HG03432 (cell line): ENCODE results near the gene RBM15.

Experiments
- ATAC-seq: cut with Tn5 transposase; IDR thresholded peaks from one replicate; pipeline ENCODE4 v1.9.1; 2021; ENCODE audit warnings: mild to moderate bottlenecking, moderate library complexity; ENCODE audit not compliant: unreplicated experiment

RBM15 gene

DNA sequence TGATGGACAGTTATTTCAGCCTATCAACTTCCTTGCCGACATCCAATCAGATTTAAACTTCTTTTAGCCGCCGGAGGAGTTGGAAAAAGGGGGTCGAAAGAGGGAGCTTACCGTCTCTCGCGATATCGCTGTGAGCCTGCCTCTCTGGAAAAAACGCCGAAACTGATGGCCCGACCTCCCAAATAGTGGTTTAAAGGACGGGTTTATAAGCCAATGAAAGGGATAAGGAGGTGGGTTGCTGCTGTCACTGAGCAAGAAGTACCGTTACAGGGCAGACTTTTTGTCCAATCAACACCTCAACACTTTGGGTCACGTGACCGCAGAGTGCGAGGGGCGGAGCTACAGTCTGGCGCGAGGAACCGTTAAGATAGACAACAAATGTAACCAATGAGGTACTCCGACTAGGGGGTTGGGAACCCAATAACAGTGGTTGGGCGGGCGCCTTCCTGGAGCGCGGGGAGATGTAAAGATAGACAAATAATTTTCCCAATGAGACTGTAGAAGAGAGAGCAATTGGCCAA is at the start of gene RBM15:
TSS of gene RBM15 (plus strand) at position 492 of the 521 bp plus-strand sequence. CDS start at position 521, 29 bp downstream.
- ATAC-seq: peak; percentile 71

DNA sequence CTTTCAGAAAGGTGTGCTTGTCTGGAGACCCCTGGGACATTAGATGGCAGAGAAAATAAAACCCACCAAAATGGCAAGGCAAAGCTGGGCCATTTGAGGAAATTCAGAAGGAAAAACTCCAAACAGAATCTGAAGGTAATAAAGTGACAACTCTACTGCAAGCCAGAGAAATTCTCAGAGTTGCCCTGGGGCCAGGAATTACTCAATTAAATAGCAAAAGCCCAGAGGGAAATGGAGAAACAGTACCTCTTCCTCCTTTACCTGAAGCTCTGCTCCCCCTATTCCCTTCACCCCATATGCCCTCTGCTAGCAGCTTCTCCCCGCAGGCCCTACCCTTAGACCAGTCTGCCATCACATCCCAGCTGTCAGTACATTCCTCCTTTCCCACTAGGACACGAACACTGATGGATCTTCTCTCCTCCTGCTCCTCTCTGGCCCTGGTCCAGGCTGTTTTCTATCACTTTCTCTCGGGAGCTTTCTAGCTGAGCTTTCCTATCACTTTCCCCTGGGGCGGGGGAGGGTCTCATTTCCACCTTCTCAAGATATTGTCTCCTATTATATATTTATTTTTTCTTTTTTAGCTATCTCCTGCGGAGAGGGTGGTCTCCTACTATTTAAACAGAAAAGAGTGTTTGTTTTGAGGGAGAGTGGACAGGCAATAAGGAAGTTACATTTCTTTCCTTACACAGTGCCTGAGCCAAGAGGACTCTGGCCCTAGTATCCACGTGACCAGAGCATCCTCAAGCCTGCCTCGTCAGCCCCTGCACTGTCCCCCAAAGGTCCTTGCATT is 47.7 kb upstream of the RBM15 start:
- ATAC-seq: no peak

GRCh38 chr1:110292031-110292741 is 47.0 kb upstream of the RBM15 start:
- no peak for ATAC-seq

- ATAC-seq: no peak
Measured at GRCh38 chr1:110293601-110294104, 45.5 kb upstream of the RBM15 start.

GRCh38 chr1:110294308-110294707 is 44.9 kb upstream of the RBM15 start:
- ATAC-seq: no peak

- no peak for ATAC-seq
Measured at GRCh38 chr1:110298991-110299390, 40.2 kb upstream of the RBM15 start.

DNA sequence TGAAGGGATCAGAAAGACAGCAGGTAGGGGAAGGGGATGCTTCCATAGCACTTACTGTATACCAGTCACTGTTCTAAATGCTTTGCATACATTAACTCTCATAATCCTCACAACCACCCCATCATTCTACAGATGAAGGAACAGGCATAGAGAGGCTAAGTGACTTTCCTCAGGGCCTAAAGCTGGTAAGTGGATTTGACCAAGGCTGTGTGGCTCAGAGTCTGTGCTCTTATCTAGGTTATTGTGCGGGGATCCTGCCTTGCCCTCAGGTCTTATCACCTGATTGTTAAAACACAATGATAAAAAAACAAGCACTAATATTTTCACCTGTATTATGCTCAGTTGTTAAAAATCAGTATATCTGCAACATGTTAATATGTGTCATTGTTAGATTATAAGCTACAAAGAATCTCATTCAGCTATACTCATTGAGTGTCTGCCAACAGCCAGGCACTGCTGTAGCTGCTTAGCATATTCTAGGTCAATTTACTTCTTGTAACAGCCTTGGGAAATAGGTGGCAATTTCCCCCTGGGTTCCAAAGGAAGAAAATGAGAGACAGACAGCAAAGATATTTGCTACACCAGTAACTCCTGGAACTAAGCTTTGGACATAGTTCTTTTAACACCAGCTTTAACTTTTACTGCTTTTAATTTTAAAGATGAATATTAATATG is 38.6 kb upstream of the RBM15 start:
- no peak for ATAC-seq

DNA sequence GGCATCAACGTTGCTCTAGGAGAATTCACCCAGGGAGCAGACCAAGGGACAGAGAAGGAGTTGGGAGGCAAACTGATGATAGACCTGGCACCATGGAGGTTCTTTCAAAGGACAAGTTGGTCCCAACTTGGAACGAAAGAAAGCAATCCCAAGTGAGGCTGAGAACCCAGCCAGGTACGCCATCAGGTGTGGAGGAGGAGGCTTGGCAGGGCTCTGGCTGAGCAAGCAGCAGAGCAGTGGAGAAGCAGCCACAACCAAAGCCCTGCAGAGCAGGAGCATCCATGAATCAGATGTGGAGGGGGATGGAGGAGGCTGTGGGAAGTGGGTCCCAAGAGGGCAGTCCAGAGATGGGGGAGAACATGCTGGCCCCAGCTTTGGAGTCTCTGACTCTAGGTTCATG is 36.3 kb upstream of the RBM15 start:
- ATAC-seq: no peak

GRCh38 chr1:110305900-110306420 is 33.2 kb upstream of the RBM15 start:
- no peak for ATAC-seq

DNA sequence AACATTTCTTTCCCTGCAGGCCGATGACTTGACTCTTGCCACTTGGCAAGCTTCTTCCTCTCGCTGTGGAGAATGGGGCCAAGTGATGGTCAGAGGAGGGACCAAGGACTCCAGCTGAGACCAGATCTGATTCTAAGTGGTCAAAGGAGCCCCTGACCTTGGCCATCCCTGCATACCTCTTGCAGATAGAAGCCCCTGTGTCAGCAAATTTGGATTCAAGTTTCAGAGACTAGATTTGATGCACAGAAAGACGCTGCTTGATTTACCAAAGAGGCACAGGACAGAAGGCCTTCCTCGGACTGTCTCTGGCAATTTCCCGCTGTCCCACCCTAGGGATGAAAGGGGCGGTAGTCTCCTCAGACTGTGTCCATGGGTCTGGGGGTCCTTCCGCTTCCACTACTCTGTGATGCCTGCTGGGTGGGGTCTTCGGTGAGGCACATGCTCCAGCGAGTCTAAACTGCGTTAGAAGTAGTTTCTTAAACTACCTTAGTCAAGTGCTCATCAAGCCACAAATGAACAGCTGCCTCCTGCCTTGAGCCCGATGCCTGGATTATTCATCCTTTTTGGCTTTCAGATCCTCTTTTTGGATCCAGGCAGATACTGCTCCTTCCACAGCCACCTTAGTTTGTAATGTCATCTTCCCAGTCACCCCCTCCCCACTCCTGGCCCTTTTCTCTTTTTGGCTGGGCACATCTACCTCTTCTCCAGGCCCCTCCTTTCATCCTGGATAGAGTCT is 31.8 kb upstream of the RBM15 start:
- ATAC-seq: no peak

GRCh38 chr1:110308247-110308646 is 30.9 kb upstream of the RBM15 start:
- ATAC-seq: no peak

GRCh38 chr1:110309139-110309538 is 30.0 kb upstream of the RBM15 start:
- no peak for ATAC-seq

- no peak for ATAC-seq
Measured at GRCh38 chr1:110309767-110310166, 29.4 kb upstream of the RBM15 start.

DNA sequence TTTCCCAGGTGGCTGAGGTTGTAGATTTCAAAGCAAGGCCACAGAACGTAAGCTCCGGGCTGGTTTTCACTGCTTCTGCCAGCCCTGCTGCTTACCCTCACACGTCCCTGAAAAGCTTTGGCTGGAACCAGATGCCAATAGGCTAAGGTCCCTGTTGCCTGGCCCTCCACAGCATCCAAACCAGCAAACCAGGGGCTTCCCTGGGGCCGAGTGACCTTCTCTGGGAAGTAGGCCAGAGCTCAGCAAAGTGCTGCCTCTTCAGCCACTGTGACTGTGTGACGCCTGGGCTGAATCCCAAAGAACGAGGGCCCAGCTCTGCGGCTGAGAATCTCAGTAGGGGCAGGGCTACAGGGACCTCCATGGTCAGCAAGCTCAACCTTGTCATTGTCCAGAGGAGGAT is 28.9 kb upstream of the RBM15 start:
- no peak for ATAC-seq

DNA sequence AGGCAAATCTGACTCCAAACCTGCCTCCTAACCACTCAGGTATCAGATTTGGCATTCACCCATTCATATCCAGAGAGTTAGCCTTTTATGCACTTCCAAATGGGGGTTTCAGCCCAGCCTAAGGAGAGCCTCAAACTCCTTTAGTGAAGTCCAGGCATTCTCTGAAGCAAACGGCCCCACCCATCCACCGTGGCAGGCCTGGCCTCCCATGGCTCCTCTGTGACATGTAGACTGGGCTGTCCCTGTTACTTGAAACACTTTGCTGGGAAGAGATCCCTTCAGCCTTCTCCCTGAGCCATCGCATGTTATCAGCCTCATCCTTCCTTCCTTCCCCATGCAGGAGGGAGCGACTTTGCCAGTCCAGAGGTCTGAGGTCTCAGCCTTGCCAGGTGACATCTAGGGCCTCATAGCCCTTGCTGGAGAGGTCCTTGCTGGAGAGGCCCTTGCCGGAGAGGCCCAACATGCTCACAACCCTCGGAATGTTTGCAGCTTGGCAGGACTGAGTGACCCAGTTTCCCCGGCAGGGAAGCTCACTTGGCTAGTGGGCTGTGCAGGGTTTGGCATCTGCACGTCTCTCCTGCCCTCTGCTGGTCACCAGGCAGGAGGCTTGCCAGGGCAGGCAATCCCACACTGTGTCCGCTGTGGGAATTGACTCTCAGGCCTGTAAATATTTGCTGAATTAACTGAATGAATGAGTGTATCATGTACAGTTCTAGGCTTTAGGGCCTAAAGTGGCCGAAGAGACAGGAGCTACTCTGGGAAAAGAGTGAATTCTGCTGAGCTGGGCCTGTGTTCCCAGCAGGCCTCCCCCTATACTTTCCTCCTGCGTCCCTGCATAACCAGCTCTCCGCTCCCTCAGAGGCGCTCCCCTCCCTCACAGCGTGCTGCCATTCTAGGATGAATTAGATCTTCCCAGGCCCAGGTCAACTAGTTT is 26.7 kb upstream of the RBM15 start:
- ATAC-seq: no peak

DNA sequence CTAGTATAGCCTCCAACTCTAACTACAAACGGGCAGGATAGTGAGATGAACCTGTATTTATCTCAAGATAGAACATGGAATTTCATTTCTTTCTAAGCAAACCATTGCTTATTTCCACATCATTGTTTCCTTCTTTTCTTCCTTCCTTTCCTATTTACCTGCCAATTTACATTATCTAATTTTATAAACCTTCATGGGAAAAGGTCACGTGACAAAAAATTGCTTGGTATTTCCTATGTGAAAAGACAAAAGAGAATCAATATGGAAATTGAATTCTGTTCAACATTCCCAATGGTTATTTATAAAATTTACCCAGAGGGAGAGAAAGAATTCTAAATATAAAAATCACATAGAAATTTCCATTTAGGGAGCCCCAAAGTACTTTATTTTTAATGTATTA is 22.4 kb upstream of the RBM15 start:
- ATAC-seq: no peak

DNA sequence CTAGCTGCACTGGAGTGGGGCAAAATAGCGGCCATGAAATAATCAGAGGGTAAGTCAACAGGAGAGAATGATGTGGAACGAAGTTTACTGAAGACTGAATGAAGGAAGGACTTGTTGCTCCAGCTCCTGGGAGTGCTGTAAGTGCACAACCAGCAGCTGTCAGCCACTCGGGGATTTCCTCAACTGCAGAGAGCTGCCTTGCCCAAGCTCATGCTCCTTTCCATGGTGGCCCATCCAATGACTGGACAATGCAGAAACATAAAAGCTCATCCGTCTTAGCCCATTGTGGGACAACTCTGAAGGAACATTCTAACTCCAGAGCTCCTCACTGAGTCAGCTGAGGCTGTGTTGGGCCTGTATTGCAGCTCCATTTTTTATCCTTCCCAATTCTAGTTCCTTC is 21.1 kb upstream of the RBM15 start:
- ATAC-seq: no peak

DNA sequence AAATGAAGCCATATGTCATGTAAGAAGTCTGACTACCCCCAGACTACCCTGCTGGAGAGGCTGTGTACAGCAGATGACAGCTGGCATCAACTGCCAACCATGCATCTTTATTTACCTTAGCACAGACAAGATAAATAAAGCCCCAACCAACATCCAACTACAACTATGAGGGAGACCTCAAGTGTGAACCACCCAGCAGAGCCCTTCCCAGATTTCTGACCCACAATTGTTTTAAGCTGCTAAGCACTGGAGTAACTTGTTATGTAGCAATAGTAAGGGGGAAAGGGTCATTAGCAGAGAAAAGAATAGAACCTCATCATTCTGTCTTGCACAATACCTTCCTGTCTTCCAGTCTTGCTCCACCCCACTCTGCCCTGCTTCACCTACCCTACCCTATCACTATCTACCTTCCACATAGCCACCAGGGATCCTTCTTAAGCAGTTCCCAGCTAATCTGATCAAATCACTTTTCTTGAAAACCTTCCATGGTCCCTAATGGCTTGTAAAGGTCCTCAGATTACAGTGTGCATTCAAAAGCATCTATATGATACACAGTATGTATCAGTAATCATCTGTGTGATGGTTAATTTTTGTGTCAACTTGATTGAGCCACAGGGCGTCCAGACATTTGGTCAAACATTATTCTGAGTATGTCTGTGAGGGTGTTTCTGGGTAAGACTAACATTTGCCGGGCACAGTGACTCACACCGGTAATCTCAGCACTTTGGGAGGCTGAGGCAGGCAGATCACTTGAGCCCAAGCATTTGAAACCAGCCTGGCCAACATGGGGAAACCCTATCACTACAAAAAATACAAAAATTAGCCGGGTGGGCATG is 19.6 kb upstream of the RBM15 start:
- ATAC-seq: no peak

GRCh38 chr1:110320168-110320518 is 19.0 kb upstream of the RBM15 start:
- ATAC-seq: no peak
